HCEC 1CT (cell line): ENCODE data around the gene TTLL5.

Source experiments
- DNase-seq: peaks from one replicate; pipeline ENCODE4 v3.0.0-alpha.2; 2017

The TTLL5 gene

GRCh38 chr14:75805646-75806045 lies 144.6 kb downstream of the TTLL5 start:
- DNase-seq = no peak

- no peak for DNase-seq
Measured at GRCh38 chr14:75806352-75806832, 145.3 kb downstream of the TTLL5 start.

GRCh38 chr14:75807667-75808360 lies 146.8 kb downstream of the TTLL5 start:
- no peak for DNase-seq

- DNase-seq = no peak
Measured at GRCh38 chr14:75811136-75811829, 150.2 kb downstream of the TTLL5 start.

- no peak for DNase-seq
Measured at GRCh38 chr14:75811872-75812499, 150.9 kb downstream of the TTLL5 start.

- no peak for DNase-seq
Measured at GRCh38 chr14:75812622-75813021, 151.6 kb downstream of the TTLL5 start.

DNA sequence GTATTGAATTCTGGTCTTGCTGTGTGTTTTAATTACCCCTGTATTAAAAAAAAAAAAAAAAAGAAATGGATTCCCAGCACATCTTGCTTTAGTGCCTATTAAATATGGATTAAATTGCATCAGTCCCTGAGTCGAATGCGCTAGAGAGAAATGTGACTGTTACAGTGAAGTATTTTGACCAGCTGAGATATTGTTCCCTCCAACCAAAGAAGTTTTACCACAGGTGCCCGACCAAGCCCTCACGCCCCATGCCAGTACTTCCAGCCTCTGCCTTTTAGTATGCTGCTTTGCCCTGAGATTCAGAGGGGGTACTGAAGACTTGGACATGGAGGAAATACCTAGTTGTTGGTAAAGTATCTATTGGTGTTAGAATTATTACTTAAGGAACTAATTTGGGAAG lies 159.7 kb downstream of the TTLL5 start:
- no peak for DNase-seq

DNA sequence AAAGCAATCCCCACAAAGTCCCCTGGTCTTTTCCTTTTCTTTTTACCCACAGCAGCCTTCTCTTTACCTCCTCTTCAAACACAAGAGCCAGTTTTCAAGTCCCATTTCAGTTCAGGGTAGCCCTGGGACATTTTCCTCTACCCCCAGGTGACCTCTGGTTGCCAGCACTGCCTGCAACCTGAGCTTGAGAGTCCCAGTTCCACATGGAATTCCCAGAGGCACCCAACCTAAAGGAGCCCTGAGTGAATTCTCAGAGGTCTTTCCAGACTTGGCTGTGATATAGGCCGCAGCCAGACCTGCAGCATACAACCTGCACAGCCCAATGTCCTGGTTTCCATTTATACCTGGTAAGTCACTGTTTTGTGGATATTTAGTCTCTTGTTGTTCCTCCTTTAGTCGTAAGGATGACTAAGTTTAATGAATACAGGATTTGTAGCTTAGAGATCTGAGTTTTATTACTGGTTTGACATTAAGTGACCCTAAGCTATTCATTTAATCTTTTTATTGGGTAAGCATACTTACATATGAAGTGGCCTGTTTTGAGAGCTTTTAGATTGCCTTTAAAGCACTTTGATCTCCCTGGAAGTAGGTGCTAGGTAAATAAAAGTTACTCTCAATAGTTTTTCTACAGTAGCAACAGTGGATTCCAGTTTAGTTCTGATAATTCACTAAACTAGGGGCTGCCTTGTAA lies 160.9 kb downstream of the TTLL5 start:
- DNase-seq = peak; percentile 70

DNA sequence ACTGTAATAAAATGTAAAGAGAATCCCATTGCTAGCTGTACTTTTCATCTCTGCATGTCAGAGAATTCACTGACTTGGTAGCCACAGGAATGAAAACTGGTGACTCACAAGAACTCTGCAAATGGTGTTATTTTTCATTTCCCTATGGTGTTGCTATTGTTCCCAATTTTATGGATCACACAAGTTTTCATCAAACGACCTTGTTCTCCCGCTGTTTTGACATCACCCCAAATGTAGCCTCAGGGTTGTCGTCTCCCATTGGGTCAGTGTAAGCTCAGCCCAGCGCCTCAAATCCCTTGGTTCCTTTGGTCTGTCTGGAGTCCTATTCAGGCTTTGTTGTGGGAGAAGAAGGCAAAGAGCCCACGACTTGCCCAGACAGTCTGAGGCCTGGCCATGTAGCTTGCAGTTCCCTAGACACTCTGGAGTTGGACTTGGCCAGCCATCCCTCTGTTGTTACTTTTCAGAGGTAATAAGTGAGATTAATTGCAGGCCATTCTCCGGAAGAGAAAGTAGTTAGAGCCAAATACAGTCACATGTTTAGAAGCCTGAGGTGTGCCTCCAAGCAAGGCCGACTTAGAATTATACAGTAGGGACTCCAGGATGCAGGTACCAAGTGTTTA lies 161.6 kb downstream of the TTLL5 start:
- DNase-seq = peak; percentile 80

- DNase-seq = no peak
Measured at GRCh38 chr14:75823334-75823733, 162.3 kb downstream of the TTLL5 start.

- DNase-seq = no peak
Measured at GRCh38 chr14:75824318-75824717, 163.3 kb downstream of the TTLL5 start.

GRCh38 chr14:75825147-75825592 lies 164.1 kb downstream of the TTLL5 start:
- peak; percentile 9 for DNase-seq

GRCh38 chr14:75826599-75826998 lies 165.6 kb downstream of the TTLL5 start:
- peak; percentile 16 for DNase-seq

DNA sequence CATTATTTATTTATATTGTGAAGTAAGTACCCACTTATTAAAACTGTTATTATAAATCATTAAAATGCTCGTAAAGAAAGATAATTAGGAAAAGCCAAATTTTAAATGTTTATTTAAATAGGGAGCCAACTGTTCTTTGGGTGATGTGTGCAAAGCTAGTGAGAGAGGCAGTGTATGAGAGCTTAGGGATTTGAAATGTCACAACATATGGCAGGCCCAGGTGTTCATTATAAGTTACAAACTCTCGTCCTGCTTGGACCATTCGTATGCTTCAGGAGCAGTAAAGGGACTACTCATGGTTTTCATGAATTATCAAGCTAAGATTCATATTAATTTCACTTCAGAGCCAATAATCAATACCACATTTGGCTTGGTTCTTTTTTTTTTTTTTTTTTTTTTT lies 166.3 kb downstream of the TTLL5 start:
- DNase-seq = no peak

GRCh38 chr14:75829316-75829715 lies 168.3 kb downstream of the TTLL5 start:
- DNase-seq = no peak

- DNase-seq = peak; percentile 64
Measured at GRCh38 chr14:75831455-75831854, 170.4 kb downstream of the TTLL5 start.

- DNase-seq = peak; percentile 60
Measured at GRCh38 chr14:75831952-75832351, 170.9 kb downstream of the TTLL5 start.

- DNase-seq = no peak
Measured at GRCh38 chr14:75832621-75833297, 171.7 kb downstream of the TTLL5 start.

GRCh38 chr14:75833326-75834020 lies 172.4 kb downstream of the TTLL5 start:
- no peak for DNase-seq

DNA sequence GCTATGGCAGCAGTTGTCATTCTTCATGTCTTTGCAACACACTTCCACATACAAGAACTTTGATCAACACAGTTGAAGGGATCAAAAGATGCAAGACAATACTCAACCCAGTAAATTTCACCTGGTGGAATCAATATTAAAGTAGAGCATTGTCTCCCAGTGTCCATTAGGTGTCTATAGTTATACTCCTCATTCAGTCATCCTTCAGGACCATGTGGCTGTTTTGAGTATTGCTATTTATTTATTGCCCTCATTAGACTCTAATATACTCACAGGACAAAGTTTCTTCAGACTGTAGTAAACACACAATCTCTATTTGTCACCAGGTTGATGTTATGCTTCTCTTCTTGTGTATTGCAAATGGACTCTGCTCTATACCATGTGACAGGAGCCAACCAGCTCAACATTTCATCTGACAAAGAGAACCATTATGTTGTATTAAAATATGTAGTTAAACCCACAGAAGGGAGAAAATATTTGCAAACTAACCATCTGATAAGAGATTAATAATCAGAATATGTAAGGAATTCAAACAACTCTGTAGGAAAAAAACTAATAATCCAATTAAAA lies 174.2 kb downstream of the TTLL5 start:
- DNase-seq = no peak

DNA sequence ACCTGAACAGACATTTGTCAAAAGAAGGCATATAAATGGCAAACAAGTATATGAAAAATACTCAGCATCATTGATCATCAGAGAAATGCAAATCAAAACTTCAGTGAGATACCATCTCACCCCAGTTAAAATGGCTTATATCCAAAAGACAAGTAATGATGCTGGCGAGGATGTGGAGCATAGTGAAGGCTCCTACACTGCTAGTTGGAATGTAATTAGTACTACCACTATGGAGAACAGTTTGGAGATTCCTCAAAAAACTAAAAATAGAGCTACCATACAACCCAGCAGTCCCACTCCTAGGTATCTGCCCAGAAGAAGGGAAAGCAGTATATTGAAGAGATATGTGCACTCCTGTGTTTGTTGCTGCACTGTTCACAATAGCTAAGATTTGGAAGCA lies 174.7 kb downstream of the TTLL5 start:
- no peak for DNase-seq
